Activated CD4-positive, alpha-beta T cell treated with anti-CD3 and anti-CD28 coated beads, Interleukin-2, amount 50 U/mL, for 4 hours (primary cell): ENCODE results near the gene SMTNL1.
"Not testable (repeated sequence)": the region's sequence is repeated elsewhere in the genome, so short reads cannot be mapped to it uniquely, and the experiment has no call there.

Experiments used
- DNase-seq, 2 experiments: peaks; one replicate each; pipeline ENCODE4 v3.0.0-alpha.2; 2020

The SMTNL1 gene

DNA sequence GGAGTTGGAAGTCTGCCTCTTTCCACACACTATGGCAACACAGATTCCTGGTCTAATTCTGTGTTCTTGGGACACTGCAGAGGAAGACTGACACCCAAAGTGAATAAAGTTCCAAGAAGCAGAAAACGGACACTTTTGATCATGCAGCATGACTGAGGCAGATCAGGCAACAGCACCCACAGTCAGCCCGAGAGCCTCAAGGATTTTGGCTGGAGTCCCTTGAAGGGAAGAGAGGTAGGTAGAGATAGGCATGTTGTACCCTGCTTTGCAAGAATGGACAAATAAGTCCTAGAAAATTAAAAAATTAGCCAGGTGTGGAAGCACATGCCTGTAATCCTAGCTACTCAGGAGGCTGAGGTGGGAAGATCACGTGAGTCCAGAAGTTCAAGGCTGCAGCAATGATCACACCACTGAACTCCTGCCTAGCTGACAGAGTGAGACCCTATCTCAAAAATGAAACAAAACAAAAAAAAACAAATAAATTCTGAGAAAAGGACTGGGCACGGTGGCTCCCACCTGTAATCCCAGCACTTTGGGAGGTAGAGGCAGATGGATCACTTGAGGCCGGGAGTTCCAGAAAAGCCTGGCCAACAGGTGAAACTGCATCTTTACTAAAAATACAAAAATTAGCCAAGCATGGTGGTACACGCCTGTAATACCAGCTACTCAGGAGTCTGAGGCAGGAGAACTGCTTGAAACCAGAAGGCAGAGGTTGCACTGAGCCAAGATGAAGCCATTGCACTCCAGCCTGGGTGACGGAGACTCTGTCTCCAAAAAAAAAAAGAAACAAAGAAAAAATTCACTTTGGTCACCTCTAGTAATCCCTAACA is 28.8 kb upstream of the SMTNL1 start:
- DNase-seq = no peak

- no peak for DNase-seq
Measured at GRCh38 chr11:57511741-57512430, 25.5 kb upstream of the SMTNL1 start.

DNA sequence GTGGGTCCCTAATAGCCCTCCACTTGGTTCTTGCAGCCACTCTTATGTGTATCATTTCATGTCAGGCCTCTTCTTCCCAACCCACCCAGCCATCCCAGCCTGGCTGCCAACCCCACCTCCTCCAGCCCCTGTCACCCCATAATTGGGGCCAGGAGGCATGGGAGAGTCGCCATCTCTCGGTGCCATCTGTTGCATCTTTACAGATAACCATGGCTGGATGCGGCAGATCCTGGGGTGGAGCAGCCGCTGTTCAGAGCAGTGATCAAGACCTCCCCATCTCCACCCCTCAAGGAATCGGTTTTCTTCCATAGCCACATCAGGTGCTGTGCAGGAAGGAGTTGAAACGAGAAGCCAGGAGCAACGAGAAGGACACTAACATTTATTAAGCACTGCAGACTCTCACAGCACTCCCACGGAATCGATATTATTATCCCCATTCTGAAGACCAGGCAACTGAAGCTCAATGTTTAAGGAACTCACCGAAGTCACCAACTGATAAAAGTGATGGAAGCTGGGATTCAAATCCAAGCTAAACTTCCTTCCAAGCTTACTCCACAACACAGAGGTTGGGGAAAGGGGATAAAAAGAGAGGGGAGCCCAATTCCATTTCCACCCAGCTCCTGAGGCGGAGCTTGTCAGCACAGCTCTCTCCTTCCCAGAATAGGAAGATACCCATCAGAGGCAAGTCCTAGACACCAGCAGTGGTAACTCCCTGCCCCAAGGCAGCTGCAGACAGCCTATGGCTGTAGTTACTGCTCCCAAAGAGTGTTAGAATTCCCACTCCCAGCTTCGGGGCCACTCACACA is 24.5 kb upstream of the SMTNL1 start:
- DNase-seq = no peak

GRCh38 chr11:57513452-57513795 is 24.0 kb upstream of the SMTNL1 start:
- DNase-seq = no peak

DNA sequence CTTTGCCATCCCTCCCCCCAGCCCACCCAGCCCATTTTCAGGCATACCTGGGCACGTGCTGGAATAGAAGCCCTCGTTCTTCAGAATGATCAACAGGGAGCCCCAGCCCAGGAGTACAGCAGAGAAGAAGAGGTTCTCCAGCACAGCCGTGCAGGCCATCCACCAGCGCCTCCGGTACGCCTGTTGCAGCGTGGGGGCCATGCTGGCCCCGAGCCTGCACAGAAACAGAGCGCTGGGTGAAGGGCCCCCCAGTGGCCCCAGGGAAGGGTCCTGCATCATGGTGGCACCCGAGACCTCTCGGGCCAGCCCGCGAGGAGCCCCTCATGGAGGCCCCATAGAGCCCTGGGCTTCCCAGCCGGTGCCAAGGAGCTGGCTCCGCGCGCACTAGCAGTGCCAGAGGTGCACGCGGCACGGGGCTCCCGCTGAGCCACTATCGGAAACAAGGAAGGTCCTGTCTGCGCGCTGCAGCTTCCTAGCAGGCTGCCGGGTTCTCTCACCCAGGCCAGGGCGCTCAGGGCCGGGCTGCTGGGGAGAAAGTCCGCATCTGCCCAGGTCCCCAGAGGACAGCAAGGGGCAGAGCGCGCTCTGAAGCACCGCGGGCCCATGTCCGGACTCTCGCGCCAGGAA is 23.4 kb upstream of the SMTNL1 start:
- peak; percentile 9 to 29 for DNase-seq

- DNase-seq = peak; percentile 35 to 45
Measured at GRCh38 chr11:57514538-57515331, 22.7 kb upstream of the SMTNL1 start.

DNA sequence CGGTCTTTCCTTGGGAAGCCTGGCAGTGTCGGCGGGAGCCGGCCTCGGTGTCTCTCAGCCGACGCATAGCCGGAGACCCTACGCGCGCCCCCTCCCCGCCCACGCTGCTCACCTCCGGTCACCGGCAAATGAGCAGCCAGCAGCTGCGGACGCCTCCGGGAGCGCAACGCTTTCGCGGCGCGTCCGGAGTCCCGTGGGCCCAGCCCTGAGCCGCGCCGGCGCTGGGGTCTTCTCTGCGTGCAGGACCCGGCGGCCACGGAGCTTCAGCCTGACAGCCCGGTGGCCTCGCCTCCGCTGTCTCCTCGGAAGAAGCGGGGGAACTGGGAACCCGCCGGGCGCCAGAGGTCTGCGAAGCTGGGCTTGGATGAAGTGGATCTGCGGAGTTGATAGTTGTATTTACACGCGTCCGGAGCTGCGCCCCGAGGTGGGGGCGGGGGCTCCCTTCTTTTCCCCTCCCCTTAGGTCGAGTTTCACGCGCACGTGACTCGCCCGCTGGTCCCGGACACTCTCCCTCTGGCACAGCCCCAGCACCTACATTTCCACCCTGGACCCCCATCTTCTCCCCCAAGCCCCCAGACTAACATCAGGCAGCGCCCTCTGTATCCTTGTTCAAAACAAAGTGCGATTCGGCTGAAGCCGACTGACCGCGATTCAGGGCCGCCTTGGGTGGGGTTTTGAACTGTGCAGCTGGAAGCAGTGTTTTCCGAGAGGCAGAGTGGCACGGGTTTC is 21.9 kb upstream of the SMTNL1 start, which contains the start of gene SLC43A1:
TSS of gene SLC43A1 (minus strand) at position 371 of the 729 bp plus-strand sequence. CDS start 1,591 bp downstream, outside the sequence.
- DNase-seq = peak; percentile 6 to 9

GRCh38 chr11:57516061-57516443 is 21.3 kb upstream of the SMTNL1 start:
- DNase-seq = no peak

DNA sequence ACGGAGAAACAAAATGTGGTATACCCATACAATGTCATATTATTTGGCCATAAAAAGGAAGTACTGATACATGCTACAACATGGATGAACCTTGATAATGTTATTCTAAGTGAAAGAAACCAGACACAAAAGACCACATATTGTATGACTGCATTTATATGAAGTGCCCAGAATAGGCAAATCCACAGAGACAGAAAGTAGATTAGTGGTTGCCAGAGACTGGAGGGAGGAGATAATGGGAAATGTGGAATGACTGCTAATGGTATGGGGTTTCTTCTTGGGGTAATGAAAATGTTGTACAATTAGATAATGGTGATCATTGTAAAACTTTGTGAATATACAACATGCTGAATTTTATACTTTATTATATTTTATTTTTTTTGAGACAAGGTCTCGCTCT is 16.3 kb upstream of the SMTNL1 start:
- DNase-seq = no peak

GRCh38 chr11:57523419-57523818 is 14.0 kb upstream of the SMTNL1 start:
- DNase-seq = no peak

GRCh38 chr11:57527056-57527631 is 10.3 kb upstream of the SMTNL1 start:
- DNase-seq = peak; percentile 66 to 78

DNA sequence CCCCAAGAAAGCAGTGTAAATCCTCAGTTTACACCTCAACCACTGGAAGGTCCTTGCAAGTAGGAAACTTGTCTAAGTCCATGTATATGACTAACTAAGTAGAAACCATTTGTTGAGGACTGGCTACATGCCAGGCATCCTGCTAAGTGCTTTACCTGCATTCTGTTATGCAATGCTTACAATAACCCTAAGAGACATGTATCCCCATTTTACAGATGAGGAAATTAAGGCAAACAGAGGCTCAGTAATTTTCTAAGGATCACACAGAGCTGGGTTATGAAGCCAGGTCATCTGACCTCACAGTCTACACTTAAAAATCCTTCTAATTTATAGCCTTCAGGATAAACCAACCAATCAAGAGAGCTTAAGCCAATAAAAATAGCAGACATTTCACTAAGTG is 8.4 kb upstream of the SMTNL1 start:
- DNase-seq = no peak

GRCh38 chr11:57530215-57530595 is 7.2 kb upstream of the SMTNL1 start:
- DNase-seq = no peak

DNA sequence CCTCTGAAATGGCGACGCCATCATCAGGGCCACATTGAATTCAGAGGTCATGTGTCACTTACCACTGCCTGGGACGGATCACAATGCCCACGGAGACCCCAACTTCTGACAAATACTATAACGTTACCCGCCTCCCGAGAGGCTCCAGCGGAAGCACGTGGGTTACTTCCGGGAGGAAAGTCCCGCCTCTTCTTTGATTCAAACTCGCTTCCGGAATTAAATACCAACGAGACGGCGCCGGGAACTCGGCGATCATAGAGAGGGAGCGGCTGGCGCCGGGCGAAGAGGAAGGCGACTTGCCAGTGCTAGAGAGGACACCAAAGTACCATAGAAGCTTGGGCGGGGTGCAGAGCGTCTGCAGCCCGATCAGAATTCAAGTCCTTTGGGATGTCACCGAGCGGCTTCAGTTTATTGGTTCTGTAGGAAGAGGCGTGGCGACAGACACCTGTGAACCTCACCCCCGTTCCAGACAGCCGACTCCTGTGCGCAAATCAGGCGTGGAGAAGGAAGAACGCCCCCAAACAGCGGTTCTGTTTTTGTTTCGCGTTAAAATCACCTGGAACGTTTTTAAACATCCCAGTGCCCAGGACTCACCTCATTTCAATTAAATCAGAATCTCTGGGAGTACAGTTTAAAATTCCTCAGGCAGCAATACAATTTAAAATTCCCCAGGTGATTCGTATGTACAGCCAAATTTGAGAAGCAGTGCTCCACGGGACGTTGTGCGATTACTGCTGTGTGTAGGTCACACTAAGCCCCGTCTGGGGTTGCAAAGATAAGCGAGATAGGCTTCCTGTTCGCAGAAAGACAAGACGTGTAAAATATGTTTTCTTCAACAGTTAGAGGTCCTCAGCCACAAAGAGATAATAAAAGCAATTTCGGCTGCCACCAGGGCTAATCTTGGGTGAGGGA is 6.5 kb upstream of the SMTNL1 start, which contains the start of gene TIMM10:
TSS of gene TIMM10 (minus strand) at position 159 of the 912 bp plus-strand sequence. CDS start 565 bp downstream, outside the sequence.
- DNase-seq = peak; percentile 90 to 93

DNA sequence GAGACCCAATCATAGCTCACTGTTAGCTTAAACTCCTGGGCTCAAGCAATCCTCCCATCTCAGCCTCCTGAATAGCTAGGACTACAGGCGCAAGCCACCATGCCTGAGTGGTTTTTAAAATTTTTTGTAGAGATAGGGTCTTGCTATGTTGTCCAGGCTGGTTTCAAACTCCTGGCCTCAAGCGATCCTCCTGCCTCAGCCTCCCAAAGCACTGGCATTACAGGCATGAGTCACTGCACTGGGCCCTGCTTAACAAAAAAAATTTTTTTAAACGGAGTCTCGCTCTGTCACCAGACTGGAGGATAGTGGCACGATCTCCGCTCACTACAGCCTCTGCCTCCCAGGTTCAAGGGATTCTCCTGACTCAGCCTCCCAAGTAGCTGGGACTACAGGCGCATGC is 2.9 kb upstream of the SMTNL1 start:
- DNase-seq = not testable (repeated sequence)

- no peak for DNase-seq
Measured at GRCh38 chr11:57539342-57539741, 1.9 kb downstream of the SMTNL1 start.

GRCh38 chr11:57541169-57541568 is 3.8 kb downstream of the SMTNL1 start:
- no peak for DNase-seq

DNA sequence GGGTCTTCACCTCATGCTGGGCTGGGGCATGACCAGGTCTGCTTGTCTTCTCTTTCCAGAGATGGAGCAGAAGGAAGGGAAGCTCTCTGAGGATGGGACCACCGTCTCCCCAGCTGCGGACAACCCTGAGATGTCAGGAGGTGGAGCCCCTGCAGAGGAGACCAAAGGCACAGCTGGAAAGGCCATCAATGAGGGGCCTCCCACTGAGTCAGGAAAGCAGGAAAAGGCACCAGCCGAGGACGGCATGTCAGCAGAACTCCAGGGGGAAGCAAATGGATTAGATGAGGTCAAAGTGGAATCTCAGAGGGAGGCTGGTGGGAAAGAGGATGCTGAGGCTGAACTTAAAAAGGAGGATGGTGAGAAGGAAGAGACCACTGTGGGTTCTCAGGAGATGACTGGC is 5.2 kb downstream of the SMTNL1 start:
- DNase-seq = no peak

DNA sequence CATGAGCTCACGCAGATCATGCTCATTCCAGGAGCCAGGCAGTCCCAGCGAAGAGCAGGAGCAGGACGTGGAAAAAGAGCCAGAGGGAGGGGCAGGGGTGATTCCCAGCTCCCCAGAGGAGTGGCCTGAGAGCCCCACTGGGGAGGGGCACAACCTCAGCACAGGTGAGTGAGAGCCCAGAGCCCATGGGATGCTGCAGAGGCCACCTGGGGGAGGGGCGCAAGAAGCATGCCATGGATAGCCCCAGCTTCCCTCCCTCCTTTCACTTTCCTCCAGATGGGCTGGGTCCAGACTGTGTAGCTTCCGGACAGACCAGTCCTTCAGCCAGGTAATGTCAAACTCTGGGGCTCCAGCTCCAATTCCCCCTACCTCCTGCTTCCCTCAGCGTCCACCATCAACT is 6.2 kb downstream of the SMTNL1 start:
- DNase-seq = no peak

DNA sequence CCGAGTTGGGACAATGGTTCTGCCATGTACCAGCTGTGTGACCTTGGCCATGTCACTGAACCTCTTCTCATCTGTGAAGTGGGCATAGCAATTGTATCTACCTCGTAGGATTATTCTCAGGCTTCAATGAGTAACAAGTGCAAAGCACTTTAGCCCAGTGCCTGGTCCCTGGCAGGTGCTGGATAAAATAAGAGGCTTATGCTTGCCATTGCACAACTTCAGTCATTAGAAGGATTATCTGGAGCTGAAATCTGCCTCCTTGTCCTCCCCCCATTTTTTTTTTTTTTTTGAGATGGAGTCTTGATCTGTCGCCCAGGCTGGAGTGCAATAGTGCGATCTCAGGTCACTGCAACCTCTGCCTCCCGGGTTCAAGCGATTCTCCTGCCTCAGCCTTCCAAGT is 7.2 kb downstream of the SMTNL1 start:
- DNase-seq = no peak
